Activated CD4-positive, alpha-beta memory T cell treated with anti-CD3 and anti-CD28 coated beads, Interleukin-2, amount 10 ng/mL, durations not matched to agents 7 days and 5 days (primary cell): Measurements from ENCODE around the gene RNFT2. TPM values are rescaled to one million over a fixed set of nuclear protein-coding genes. Genes with fewer than 3 reads are reported as not detected.

Source experiments
- total RNA-seq, 2 experiments: library from RNA; stranded (reverse); gene quantifications; one replicate each; pipeline ENCODE4 v1.2.3, GENCODE V29; 2021

The RNFT2 gene
- total RNA-seq, 2 experiments from 2014 or later, result 9.0 to 9.8 TPM

Other genes with a start within 250 kb of the RNFT2 start
- gene MAP1LC3B2, start 178.9 kb upstream of the RNFT2 start, total RNA-seq, result under 1 TPM; 0.68 to 0.83 TPM
- 10 to 100 TPM; 24.0 to 29.6 TPM for gene SPRING1, start 246 bp upstream of the RNFT2 start, total RNA-seq
- gene HRK, start 143.1 kb downstream of the RNFT2 start, total RNA-seq, result not detected
- 1 to 10 TPM; 7.2 TPM for gene FBXW8, start 172.6 kb downstream of the RNFT2 start, total RNA-seq